ENCODE measurements around the gene LY6G5C.

LY6G5C gene

DNA sequence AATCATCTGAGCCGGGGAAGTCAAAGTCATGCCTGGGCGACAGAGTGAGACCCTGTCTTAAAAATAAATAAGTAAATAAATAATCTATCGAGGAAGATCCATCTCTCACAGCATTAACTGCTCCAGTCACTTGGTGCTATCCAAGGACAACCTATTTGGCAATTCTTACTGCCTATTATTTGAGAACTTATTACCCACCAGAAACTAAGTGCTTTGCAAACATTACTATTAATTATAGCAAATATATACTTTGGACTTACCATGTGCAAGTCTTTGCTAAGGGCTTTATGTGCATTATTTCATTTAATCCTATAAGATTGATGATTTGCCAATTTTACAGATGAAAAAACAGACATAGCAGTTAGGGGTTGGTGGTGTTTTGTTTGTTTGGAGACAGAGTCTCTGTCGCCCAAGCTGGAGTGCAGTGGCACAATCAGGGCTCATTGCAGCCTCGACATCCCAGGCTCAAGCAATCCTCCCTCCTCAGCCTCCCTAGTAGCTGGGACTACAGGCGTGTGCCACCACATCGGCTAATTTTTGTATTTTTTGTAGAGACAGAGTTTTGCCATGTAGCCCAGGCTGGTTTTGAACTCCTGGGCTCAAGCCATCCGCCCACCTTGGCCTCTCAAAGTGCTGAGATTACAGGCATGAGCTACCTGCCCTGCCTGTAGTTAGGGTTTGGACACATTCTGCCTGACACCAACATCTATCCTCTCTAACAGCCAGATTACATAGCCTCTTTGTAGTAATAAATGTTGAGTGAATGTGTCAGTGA lies 26.1 kb downstream of the LY6G5C start:
- DNase-seq = no peak
- TF ChIP-seq, protein P1, sequence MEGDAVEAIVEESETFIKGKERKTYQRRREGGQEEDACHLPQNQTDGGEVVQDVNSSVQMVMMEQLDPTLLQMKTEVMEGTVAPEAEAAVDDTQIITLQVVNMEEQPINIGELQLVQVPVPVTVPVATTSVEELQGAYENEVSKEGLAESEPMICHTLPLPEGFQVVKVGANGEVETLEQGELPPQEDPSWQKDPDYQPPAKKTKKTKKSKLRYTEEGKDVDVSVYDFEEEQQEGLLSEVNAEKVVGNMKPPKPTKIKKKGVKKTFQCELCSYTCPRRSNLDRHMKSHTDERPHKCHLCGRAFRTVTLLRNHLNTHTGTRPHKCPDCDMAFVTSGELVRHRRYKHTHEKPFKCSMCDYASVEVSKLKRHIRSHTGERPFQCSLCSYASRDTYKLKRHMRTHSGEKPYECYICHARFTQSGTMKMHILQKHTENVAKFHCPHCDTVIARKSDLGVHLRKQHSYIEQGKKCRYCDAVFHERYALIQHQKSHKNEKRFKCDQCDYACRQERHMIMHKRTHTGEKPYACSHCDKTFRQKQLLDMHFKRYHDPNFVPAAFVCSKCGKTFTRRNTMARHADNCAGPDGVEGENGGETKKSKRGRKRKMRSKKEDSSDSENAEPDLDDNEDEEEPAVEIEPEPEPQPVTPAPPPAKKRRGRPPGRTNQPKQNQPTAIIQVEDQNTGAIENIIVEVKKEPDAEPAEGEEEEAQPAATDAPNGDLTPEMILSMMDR (IDR thresholded peaks at IDR 0.05; ENCODE audit: low read depth, low read length, missing control alignments) = no peak
- Histone ChIP-seq H3K36me3 (replicated peaks) (peaks cover 2% of the 10 kb centered on the region), H3K4me3 (ENCODE audit: low read depth, low read length) (no peak overlapping the region), H3K27ac (no peak overlapping the region), H3K27me3 (replicated peaks) (no peaks in the 10 kb centered on the region)
- in situ Hi-C loops (cut with HindIII; ENCODE audit: low pct_ligation_motif_present, low sequenced_read_pairs) = no loop called here

DNA sequence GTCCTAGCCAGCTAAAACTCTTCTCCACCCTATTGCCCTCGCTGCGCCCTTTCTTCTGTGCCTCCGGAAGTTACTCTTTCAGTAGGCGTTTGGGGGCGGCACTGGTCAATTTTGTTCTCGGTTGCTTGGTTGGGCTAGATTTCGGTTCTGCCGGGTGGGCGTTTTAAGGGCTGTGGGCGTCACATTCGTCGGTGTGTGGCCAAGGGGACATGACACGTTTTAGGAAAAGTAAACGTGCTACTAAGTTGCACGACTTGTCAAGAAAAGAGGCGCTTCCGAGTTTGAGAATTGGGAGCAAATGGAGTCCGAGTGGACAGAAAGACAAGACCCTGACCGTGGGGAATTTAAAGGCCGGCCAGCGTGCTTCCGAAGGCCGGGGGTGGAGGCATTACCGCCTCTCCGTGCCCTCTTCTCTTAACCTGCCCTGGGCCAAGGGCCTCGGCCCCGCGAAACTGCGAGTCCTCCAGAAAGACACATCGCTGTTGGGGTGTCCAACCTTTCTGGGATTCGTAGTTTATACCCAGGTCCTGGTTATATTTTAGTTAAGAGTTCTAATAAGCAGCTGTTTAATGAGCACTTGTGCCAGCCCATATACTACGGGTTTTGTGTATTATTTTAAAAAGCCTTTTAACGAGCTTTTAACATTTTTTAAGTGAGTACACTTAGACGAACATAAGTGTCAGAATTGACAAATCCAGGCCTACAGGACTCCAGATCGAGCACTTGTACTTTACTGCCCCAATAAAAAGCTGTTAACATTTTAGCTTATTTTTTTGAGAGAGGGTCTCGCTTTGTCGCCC lies 27.7 kb downstream of the LY6G5C start:
- in situ Hi-C loops (cut with HindIII; ENCODE audit: low pct_ligation_motif_present, low sequenced_read_pairs) = no loop called here
- TF ChIP-seq, protein P1 (IDR thresholded peaks at IDR 0.05; ENCODE audit: low read depth, low read length, missing control alignments) = no peak
- Histone ChIP-seq H3K27ac (peak overlapping the region; percentile 98), H3K36me3 (replicated peaks) (peaks cover 18% of the 10 kb centered on the region), H3K27me3 (replicated peaks) (no peaks in the 10 kb centered on the region), H3K4me3 (ENCODE audit: low read depth, low read length) (peak overlapping the region; percentile 87)
- no peak for DNase-seq

- H3K4me3 ChIP-seq (ENCODE audit: low read depth, low read length) = peak overlapping the region; percentile 87
- no peaks in the 10 kb centered on the region for H3K27me3 ChIP-seq (replicated peaks)
- in situ Hi-C loops (cut with HindIII; ENCODE audit: low pct_ligation_motif_present, low sequenced_read_pairs) = no loop called here
- H3K36me3 ChIP-seq (replicated peaks) = peaks cover 28% of the 10 kb centered on the region
- TF ChIP-seq, protein P1 (IDR thresholded peaks at IDR 0.05; ENCODE audit: low read depth, low read length, missing control alignments) = no peak
- peak overlapping the region; percentile 98 for H3K27ac ChIP-seq
- DNase-seq = peak; percentile 79
Observed at GRCh38 chr6:31651602-31652191, 29.2 kb downstream of the LY6G5C start.

GRCh38 chr6:31645325-31645724 lies 35.5 kb downstream of the LY6G5C start:
- TF ChIP-seq, protein P1 (IDR thresholded peaks at IDR 0.05; ENCODE audit: low read depth, low read length, missing control alignments) = no peak
- no peak overlapping the region for H3K4me3 ChIP-seq (ENCODE audit: low read depth, low read length)
- peaks cover 78% of the 10 kb centered on the region for H3K36me3 ChIP-seq (replicated peaks)
- in situ Hi-C loops (cut with HindIII; ENCODE audit: low pct_ligation_motif_present, low sequenced_read_pairs) = no loop called here
- H3K27me3 ChIP-seq (replicated peaks) = no peaks in the 10 kb centered on the region
- DNase-seq = no peak
- no peak overlapping the region for H3K27ac ChIP-seq

GRCh38 chr6:31643818-31644454 lies 36.9 kb downstream of the LY6G5C start:
- peaks cover 81% of the 10 kb centered on the region for H3K36me3 ChIP-seq (replicated peaks)
- DNase-seq = no peak
- no peak overlapping the region for H3K4me3 ChIP-seq (ENCODE audit: low read depth, low read length)
- no peaks in the 10 kb centered on the region for H3K27me3 ChIP-seq (replicated peaks)
- in situ Hi-C loops (cut with HindIII; ENCODE audit: low pct_ligation_motif_present, low sequenced_read_pairs) = no loop called here
- H3K27ac ChIP-seq = no peak overlapping the region
- TF ChIP-seq, protein P1 (IDR thresholded peaks at IDR 0.05; ENCODE audit: low read depth, low read length, missing control alignments) = no peak
